ENCODE results near the gene MAB21L3.

The MAB21L3 gene

GRCh38 chr1:116110567-116111523 lies at the start of gene MAB21L3:
TSS of gene MAB21L3 (plus strand) at chr1:116111399. CDS start at chr1:116112616, 1,217 bp downstream.
- DNase-seq (ENCODE audit: low read depth in 2 of 2) = no peak

DNA sequence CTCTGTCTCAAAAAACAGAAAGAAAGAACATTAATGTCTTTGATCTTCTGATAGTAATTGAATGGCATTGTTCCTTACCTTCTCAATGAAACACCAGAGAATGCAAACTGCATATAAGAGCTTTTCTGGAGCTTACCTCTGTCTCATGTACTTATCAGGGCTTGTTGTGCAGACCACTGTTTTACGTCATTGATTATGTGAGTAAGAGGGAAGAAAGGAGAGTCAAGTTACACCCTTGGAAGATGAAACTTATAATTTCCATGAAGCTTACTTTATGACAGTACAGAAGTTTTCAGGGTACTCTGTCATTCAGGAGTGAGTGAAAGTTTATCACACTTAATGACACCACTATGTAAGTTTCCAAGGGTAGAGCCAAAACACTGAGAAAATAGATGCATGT lies 49.0 kb upstream of the MAB21L3 start:
- no peak for DNase-seq (ENCODE audit: low read depth in 2 of 2)

- no peak for DNase-seq (ENCODE audit: low read depth in 2 of 2)
Observed at GRCh38 chr1:116064616-116065015, 46.6 kb upstream of the MAB21L3 start.

GRCh38 chr1:116066868-116067565 lies 44.2 kb upstream of the MAB21L3 start:
- DNase-seq (ENCODE audit: low read depth in 2 of 2) = no peak

DNA sequence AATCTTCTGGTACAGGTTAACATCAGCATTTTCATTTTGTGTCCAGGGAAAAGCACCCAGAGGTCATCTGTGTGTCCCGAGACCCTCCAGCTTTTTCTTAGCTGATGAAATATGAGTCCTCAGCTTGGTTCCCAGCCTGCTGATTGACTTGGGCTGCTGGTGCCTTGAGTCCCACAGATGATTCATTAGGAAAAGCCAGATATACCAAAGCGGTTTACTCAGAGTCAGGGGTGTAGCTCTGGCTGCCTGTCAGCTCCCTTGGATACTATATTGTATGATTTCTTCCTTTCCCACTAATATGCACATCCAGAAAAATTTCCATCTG lies 43.7 kb upstream of the MAB21L3 start:
- DNase-seq (ENCODE audit: low read depth in 2 of 2) = no peak

DNA sequence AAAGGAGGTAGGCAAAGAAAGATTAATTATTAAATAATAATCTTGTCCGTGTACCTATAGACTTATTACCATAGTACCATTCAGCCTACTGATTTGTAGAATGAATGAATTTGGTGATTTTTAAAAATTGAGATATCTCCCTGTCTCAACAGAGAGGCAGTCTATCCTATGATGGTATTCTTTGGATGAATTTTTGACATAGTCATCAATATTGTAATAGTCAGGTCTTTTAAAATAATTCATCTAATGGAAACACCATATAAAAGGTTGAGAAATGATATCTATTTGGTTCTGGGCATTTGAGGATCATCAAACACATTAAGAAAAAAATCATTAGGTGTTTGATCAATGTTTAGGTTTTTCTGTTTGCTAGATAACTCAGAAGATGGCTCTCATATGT lies 35.6 kb upstream of the MAB21L3 start:
- DNase-seq (ENCODE audit: low read depth in 2 of 2) = no peak

- DNase-seq (ENCODE audit: low read depth in 2 of 2) = no peak
Observed at GRCh38 chr1:116075990-116076389, 35.2 kb upstream of the MAB21L3 start.

DNA sequence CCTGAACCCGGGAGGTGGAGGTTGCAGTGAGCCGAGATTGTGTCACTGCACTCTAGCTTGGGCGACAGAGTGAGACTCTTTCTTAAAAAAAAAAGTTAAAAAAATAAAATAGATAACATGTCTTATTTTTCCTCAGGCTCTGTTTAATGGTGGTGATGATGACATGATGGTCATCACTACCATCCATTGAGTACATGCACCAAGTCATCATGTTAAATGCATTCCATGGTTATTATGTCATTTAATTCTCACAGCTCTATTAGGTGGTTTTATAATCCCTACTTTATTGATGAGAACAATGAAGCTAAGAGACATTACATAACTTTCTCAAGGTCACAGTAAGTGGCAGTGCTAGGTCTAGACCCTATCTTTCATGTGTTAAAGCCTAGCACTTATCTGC lies 34.4 kb upstream of the MAB21L3 start:
- DNase-seq (ENCODE audit: low read depth in 2 of 2) = no peak

- DNase-seq (ENCODE audit: low read depth in 2 of 2) = no peak
Observed at GRCh38 chr1:116078699-116079223, 32.4 kb upstream of the MAB21L3 start.

DNA sequence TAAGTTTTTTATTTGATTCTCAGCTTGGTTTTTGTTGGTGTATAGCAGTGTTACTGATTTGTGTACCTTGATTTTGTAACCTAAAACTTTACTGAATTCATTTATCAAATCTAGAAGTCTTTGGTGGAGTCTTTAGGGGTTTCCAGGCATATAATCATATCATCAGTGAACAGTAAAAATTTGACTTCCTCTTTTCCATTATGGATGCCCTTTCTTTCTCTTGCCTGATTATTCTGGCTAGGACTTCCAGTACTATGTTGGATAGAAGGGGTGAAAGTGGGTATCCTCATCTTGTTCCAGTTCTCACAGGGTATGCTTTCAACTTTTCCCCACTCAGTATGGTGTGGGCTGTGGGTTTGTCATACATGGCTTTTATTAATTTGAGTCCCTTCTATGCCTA lies 23.6 kb upstream of the MAB21L3 start:
- DNase-seq (ENCODE audit: low read depth in 2 of 2) = no peak

DNA sequence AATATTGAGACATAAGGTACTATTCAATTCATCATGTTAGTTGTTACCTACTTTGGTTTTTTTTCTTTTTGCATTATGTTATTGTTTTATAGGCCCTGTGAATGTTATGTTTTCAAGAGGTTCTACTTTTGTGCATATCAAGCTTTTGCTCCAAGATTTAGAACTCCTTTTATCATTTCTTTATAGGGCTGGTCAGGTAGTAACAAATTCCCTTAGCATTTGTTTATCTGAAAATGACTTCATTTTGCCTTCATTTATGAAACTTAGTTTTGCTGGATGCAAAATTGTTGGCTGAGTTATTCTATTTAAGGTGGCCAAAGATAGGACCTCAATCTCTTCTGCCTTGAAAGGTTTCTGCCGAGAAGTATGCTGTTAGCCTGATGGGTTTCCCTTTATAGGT lies 21.3 kb upstream of the MAB21L3 start:
- DNase-seq (ENCODE audit: low read depth in 2 of 2) = no peak

DNA sequence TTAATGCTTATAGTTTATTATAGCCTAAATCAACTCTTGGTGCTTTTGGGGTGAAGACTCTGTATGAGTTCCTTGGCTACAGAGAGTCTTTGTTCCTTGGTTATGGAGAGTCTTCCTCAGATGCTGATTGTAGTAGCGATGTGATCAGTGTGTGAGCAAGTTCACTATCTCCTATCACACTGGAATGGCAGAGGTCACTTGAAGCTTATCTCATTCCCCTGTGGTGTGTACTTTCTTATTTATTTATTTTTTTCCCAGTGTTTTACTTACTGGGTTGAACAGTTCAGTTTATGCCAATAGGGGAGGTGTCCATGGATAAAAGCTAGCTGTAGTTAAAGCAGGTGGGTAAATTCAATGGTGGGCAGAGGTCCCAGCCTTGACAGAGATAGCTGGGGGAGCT lies 20.1 kb upstream of the MAB21L3 start:
- no peak for DNase-seq (ENCODE audit: low read depth in 2 of 2)

DNA sequence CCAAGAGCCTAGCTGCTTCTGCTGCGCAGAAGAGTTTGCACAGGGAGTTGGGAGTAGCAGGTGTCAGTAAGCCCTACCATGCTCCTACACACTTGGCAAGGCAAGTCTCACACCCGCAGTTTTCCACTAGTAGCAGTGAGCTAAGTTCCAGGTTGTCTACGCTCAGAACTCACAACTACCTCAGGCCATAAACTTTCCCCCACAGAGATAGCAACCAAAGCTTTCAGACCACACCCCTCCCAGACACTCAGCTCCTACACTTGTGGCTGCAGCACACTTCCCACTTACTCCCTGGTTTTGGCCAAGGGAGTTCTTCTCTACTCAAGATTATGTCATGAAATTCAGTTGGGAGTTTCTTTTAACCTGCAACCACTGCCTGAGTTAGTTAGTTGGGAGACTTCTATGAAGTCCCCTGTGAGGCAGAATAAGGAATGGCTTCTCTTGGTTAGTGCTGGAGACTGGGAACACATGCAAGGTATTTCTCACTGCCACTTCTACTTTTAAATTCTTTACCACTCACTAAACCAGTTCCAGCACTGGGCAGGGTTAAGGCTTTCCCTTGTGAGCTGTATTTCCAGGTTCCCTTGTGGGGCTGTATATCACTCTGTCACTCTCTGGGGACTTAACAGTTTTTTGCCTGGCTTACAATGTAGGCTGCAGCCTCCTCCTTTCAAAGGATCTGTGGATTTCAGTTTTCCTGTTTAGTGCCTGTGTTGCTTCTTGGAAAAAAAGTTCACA lies 18.3 kb upstream of the MAB21L3 start:
- DNase-seq (ENCODE audit: low read depth in 2 of 2) = no peak

DNA sequence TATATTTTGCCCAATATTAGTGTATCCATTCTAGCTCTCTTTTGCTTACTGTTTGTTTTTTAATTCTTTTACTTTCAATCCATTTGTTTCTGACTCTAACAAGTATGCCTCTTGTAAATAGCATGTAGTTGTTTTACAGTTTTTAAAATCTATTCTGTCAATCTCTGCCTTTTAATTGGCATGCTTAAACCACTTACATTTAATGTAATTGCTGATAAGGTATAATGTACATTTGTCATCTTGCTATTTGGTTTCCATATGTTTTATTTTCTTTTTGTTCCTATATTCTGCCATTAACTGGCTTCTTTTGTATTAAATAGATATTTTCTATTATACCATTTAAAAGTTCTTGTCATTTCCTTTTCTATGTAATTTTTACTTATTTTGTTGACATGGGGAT lies 16.2 kb upstream of the MAB21L3 start:
- no peak for DNase-seq (ENCODE audit: low read depth in 2 of 2)

GRCh38 chr1:116096013-116096618 lies 15.1 kb upstream of the MAB21L3 start:
- no peak for DNase-seq (ENCODE audit: low read depth in 2 of 2)

GRCh38 chr1:116097626-116098025 lies 13.6 kb upstream of the MAB21L3 start:
- no peak for DNase-seq (ENCODE audit: low read depth in 2 of 2)

DNA sequence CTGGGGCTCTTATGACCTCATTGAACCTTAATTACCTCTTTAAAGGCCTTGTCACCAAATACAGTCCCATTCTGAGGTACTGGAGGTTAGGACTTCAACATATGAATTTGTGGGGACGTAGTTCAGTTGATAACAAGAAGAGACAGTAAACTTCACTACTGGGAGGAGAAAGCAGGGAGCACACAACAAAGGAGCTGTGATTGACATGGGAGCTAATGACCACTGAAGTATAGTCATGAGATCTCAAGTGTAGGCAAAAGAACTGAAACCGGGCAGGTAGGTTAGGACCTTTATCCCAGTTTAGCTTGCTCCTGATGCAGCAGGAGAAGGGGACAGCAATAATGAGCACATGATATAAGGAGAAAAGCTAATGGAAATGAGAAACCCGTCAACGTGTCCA lies 11.8 kb upstream of the MAB21L3 start:
- DNase-seq (ENCODE audit: low read depth in 2 of 2) = no peak

GRCh38 chr1:116099919-116100318 lies 11.3 kb upstream of the MAB21L3 start:
- no peak for DNase-seq (ENCODE audit: low read depth in 2 of 2)

DNA sequence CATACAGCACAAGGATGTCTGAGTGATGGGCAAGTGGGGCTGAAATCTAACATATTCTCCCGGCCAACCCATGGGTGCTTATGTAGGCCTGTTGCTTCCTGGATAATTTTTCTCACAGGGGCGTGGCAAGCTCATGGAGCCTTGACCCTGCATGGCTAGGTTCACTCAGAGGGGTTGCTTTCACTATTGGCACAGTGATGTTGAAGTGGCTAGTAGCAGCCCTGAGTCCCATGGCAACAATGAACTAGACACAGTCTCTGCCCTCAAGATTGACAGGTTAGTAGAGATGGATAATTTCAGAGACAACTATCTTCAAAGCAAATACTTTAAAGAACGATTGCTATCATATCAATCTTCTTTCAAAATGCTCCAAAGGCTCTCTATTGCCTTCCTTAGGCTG lies 6.5 kb upstream of the MAB21L3 start:
- no peak for DNase-seq (ENCODE audit: low read depth in 2 of 2)

DNA sequence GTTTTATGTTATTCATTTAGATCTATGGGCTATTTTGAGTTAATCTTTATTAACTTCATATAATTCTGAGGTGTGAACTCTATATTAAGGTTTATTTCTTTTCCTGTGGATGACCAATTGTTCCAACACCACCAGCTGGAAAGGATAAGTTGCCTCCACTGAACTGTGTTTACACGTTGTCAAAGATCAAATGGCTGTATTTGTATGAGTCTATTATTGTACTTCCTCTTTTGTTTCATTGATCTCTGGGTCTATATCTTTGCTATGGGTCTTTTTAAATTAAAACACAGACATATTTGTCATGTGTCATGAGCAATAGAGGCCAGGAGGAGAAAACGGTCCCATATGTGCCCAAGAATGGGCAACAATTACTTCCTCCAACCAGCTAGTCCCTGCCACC lies 5.2 kb upstream of the MAB21L3 start:
- DNase-seq (ENCODE audit: low read depth in 2 of 2) = no peak

GRCh38 chr1:116106646-116107045 lies 4.6 kb upstream of the MAB21L3 start:
- DNase-seq (ENCODE audit: low read depth in 2 of 2) = no peak

DNA sequence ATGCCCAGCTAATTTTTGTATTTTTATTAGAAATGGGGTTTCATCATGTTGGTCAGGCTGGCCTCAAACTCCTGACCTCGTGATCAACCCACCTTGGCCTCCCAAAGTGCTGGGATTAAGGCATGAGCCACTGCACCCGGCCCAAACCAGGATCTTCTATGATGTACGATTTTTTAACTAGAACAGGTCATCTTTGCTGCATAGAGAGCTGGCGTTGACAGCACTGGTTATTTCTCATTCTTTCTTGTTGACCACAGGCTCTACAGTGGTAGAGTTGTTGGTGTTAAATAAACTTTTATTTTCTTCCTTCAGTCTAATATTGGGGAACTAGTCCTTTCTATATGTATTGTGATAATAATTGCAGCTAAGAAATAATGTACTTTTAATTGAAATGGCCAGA lies 3.8 kb upstream of the MAB21L3 start:
- DNase-seq (ENCODE audit: low read depth in 2 of 2) = no peak

Measured in activated CD4-positive, alpha-beta T cell treated with anti-CD3 and anti-CD28 coated beads for 24 hours (primary cell).